ENCODE measurements around the gene PORCN.
A peak's percentile ranks its signal among the peaks of the same experiment; 100 is the strongest.

The PORCN gene

DNA sequence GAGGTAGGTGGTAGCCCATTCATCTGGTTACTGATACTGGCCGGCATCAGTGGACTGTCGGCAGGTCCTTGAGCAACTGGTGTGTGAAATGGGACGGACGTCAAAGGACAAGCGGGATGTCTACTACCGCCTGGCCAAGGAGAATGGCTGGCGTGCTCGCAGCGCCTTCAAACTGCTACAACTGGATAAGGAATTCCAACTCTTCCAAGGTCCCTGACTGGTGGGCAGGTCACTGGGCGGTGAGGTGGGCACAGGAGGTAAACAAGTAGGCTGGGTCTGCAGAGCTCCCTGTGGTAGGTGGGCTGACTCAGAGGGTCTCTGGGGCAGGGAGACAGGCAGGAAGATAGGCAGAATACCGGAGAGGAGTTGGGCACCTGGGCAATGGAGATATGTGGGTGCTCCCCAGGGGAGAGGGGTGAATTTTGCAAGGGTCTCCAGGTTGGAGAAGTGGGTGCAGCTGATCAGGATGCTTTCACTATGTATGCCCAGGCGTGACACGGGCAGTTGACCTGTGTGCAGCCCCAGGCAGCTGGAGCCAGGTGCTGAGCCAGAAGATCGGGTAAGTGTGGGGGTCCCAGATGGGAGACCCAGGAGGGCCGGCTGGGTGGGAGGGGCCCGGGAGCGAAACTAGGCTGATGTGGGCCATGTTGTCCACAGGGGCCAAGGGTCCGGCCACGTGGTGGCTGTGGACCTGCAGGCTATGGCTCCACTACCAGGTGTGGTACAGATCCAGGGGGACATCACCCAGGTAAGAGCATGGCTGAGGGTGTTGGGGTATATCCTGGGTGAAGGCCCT, 30.6 kb upstream of the PORCN start:
- Histone ChIP-seq H3K9me3 (replicated peaks; ENCODE audit: low read length) (no peaks in the 10 kb centered on the region), H3K4me1 (ENCODE audit: control insufficient read depth, insufficient read depth, low read length) (peaks cover 14% of the 10 kb centered on the region), H3K4me3 (ENCODE audit: low read length) (peak overlapping the region; percentile 96), H3K27me3 (ENCODE audit: control insufficient read depth, insufficient read depth, low read length) (no peaks in the 10 kb centered on the region), H3K36me3 (ENCODE audit: insufficient read depth, low read length) (peaks cover 44% of the 10 kb centered on the region), H3K4me2 (ENCODE audit: low read length) (peak overlapping the region; percentile 91), H3K9ac (ENCODE audit: low read depth, low read length) (peak overlapping the region; percentile 99)

DNA sequence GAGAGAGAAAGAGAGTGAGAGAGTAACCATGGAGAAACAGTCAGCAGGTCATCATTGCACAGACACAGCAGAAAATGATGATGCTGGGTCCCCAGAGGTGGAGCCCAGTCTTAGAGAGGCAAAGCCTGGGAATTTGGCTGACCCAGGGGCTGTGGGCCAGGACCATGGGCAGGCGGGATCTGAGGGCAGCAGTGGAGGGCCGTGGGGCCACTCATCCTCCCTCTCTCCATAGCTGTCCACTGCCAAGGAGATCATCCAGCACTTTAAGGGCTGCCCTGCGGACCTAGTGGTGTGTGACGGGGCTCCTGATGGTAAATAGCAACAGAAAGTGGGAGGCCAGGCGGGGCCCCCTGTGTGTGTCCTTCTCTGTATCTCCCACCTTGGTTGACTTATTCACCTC, 30.0 kb upstream of the PORCN start:
- Histone ChIP-seq H3K4me3 (ENCODE audit: low read length) (no peak overlapping the region), H3K27me3 (ENCODE audit: control insufficient read depth, insufficient read depth, low read length) (no peaks in the 10 kb centered on the region), H3K9ac (ENCODE audit: low read depth, low read length) (no peak overlapping the region), H3K4me1 (ENCODE audit: control insufficient read depth, insufficient read depth, low read length) (peaks cover 14% of the 10 kb centered on the region), H3K9me3 (replicated peaks; ENCODE audit: low read length) (no peaks in the 10 kb centered on the region), H3K4me2 (ENCODE audit: low read length) (peak overlapping the region; percentile 91), H3K36me3 (ENCODE audit: insufficient read depth, low read length) (peaks cover 49% of the 10 kb centered on the region)

DNA sequence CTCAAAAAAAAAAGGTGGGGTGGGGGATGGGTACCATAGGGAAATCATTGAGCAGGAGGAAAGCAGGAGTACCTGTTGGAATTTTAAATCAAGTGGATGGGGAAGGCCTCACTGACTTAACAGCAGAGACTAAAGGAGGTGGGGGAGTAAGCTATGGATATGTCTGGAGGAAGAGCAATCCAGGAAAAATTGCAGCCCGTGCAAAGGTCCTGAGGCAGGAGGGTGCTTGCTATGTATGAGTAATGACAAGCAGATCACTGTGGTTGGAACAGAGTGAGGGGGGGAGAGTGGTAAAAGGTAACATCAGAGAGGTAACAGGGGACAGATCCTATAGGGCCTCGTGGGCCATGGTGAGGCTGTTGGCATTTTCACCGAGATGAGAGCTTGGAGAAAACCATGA, 28.6 kb upstream of the PORCN start:
- H3K9ac ChIP-seq (ENCODE audit: low read depth, low read length): no peak overlapping the region
- no peaks in the 10 kb centered on the region for H3K27me3 ChIP-seq (ENCODE audit: control insufficient read depth, insufficient read depth, low read length)
- no peak overlapping the region for H3K4me3 ChIP-seq (ENCODE audit: low read length)
- H3K36me3 ChIP-seq (ENCODE audit: insufficient read depth, low read length): peaks cover 49% of the 10 kb centered on the region
- H3K9me3 ChIP-seq (replicated peaks; ENCODE audit: low read length): no peaks in the 10 kb centered on the region
- peaks cover 10% of the 10 kb centered on the region for H3K4me1 ChIP-seq (ENCODE audit: control insufficient read depth, insufficient read depth, low read length)
- no peak overlapping the region for H3K4me2 ChIP-seq (ENCODE audit: low read length)

DNA sequence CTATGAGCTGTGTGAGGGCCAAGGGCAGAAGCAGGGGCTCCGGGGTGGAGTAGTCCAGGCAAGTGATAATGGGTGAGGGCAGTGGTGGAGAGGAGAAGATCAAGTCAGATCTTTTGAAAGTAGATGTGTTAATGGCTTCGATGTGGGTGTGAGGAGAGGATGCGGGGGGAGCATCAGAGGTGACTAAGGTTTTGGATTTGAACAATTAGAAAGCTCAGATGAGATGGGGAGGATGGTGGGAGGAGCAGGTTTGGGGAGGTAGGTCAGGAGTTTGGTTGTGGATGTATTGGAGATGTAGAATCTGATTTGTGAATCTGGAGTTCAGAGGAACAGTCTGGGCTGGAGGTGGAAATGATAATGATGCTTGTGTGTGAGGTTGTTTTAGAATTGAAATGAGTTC, 28.2 kb upstream of the PORCN start:
- H3K27me3 ChIP-seq (ENCODE audit: control insufficient read depth, insufficient read depth, low read length): no peaks in the 10 kb centered on the region
- no peak overlapping the region for H3K4me2 ChIP-seq (ENCODE audit: low read length)
- no peak overlapping the region for H3K9ac ChIP-seq (ENCODE audit: low read depth, low read length)
- H3K9me3 ChIP-seq (replicated peaks; ENCODE audit: low read length): no peaks in the 10 kb centered on the region
- H3K4me3 ChIP-seq (ENCODE audit: low read length): no peak overlapping the region
- peaks cover 9% of the 10 kb centered on the region for H3K4me1 ChIP-seq (ENCODE audit: control insufficient read depth, insufficient read depth, low read length)
- peaks cover 49% of the 10 kb centered on the region for H3K36me3 ChIP-seq (ENCODE audit: insufficient read depth, low read length)

DNA sequence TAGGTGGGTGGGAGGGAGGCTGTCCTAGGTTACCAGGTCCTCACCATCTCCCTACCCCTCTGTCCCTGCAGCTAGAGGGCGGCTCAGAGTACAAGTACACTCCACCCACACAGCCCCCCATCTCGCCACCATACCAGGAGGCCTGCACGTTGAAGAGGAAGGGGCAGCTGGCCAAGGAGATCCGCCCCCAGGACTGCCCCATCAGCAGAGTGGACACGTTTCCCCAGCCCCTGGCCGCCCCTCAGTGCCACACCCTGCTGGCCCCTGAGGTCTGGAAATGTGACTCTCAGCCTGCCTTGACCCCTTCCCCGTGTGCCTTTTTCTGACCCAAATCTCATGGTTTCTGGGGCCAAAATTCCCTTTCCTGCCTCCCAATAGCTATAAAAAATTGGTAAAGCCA, 26.3 kb upstream of the PORCN start:
- H3K36me3 ChIP-seq (ENCODE audit: insufficient read depth, low read length): peaks cover 57% of the 10 kb centered on the region
- no peaks in the 10 kb centered on the region for H3K27me3 ChIP-seq (ENCODE audit: control insufficient read depth, insufficient read depth, low read length)
- H3K4me3 ChIP-seq (ENCODE audit: low read length): no peak overlapping the region
- peaks cover 15% of the 10 kb centered on the region for H3K4me1 ChIP-seq (ENCODE audit: control insufficient read depth, insufficient read depth, low read length)
- no peaks in the 10 kb centered on the region for H3K9me3 ChIP-seq (replicated peaks; ENCODE audit: low read length)
- H3K4me2 ChIP-seq (ENCODE audit: low read length): no peak overlapping the region
- no peak overlapping the region for H3K9ac ChIP-seq (ENCODE audit: low read depth, low read length)

DNA sequence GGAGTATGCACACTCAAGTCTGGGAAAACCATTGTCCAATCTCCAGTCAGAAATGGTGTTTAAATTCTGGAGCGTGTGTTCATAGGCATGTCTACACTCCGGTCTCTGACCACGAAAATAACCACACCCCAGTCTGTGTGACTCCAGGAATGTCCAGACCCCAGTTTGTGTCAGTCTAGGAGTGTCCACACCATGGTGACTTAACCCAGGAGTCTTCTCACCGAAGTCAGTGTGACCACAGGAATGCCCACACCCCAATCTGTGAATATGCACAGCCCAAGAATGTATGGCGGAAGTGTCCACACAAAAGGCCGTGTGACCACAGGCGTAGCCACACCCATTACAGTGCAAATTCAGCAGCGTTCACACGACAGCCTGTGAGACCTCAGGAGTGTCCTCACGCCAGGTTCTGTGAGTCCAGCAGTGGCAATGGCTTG, 21.4 kb upstream of the PORCN start:
- Histone ChIP-seq H3K4me1 (ENCODE audit: control insufficient read depth, insufficient read depth, low read length) (peaks cover 34% of the 10 kb centered on the region), H3K4me2 (ENCODE audit: low read length) (no peak overlapping the region), H3K9me3 (replicated peaks; ENCODE audit: low read length) (no peaks in the 10 kb centered on the region), H3K36me3 (ENCODE audit: insufficient read depth, low read length) (peaks cover 23% of the 10 kb centered on the region), H3K27me3 (ENCODE audit: control insufficient read depth, insufficient read depth, low read length) (no peaks in the 10 kb centered on the region), H3K4me3 (ENCODE audit: low read length) (no peak overlapping the region), H3K9ac (ENCODE audit: low read depth, low read length) (peak overlapping the region; percentile 42)

DNA sequence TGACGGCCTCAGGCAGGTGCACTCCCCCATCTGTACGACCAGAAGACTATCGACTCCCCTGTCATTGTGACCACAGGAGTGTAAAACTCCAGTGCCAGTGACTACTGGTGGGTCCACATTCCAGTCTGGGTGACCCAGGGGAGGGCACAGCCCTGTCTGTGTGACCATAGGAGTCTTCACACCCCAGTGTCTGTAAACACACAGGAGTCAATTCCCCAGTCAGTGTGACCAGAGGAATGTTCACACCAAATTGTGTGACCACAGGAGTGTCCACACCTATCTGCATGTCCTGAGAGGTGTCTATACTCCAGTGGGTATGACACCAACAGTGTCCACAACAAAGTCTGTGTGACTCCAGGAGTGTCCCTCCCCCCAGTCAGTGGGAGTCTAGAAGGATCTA, 20.8 kb upstream of the PORCN start:
- Histone ChIP-seq H3K9me3 (replicated peaks; ENCODE audit: low read length) (no peaks in the 10 kb centered on the region), H3K4me2 (ENCODE audit: low read length) (no peak overlapping the region), H3K27me3 (ENCODE audit: control insufficient read depth, insufficient read depth, low read length) (no peaks in the 10 kb centered on the region), H3K4me1 (ENCODE audit: control insufficient read depth, insufficient read depth, low read length) (peaks cover 41% of the 10 kb centered on the region), H3K4me3 (ENCODE audit: low read length) (no peak overlapping the region), H3K36me3 (ENCODE audit: insufficient read depth, low read length) (peaks cover 16% of the 10 kb centered on the region), H3K9ac (ENCODE audit: low read depth, low read length) (peak overlapping the region; percentile 42)

DNA sequence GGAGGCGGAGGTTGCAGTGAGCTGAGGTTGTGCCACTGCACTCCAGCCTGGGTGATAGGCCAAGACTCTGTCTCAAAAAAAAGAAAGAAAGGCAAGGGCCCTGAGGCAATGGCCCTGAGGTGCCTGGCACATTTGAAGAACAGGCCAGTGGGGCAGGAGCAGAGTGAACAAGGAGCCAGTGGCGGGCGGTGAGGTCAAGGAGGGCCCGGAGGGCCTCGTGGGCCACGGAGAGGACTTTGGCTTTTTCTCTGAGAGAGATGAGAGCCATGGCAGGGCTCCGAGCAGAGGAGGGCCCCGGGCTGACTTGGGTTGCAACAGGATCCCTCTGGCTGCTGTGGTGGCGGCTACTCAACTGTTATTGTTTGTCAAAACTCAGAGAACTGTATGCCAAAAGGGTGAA, 19.5 kb upstream of the PORCN start:
- H3K4me3 ChIP-seq (ENCODE audit: low read length): no peak overlapping the region
- no peaks in the 10 kb centered on the region for H3K27me3 ChIP-seq (ENCODE audit: control insufficient read depth, insufficient read depth, low read length)
- H3K4me1 ChIP-seq (ENCODE audit: control insufficient read depth, insufficient read depth, low read length): peaks cover 51% of the 10 kb centered on the region
- no peak overlapping the region for H3K4me2 ChIP-seq (ENCODE audit: low read length)
- H3K36me3 ChIP-seq (ENCODE audit: insufficient read depth, low read length): peaks cover 9% of the 10 kb centered on the region
- no peaks in the 10 kb centered on the region for H3K9me3 ChIP-seq (replicated peaks; ENCODE audit: low read length)
- no peak overlapping the region for H3K9ac ChIP-seq (ENCODE audit: low read depth, low read length)

DNA sequence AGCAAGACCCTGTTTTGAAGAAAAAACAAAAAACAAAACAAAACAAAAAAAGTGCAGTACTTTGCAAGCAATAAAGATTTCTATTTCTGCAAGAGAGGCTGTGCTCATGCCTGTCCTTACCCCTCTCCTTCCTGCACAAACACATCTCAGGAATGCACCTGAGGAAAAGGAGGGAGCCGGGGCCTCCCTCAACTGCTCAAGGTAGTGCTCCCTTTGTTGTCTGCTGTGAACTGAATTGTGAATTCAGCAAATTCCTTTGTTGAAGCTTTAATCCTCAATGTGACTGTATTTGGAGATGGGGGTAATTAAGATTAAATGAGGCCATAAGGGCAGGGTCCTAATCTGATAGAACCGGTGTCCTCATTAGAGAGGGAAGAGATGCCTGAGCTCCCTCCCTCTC, 18.9 kb upstream of the PORCN start:
- no peak overlapping the region for H3K4me3 ChIP-seq (ENCODE audit: low read length)
- peaks cover 51% of the 10 kb centered on the region for H3K4me1 ChIP-seq (ENCODE audit: control insufficient read depth, insufficient read depth, low read length)
- H3K9me3 ChIP-seq (replicated peaks; ENCODE audit: low read length): no peaks in the 10 kb centered on the region
- H3K4me2 ChIP-seq (ENCODE audit: low read length): no peak overlapping the region
- H3K9ac ChIP-seq (ENCODE audit: low read depth, low read length): no peak overlapping the region
- no peaks in the 10 kb centered on the region for H3K27me3 ChIP-seq (ENCODE audit: control insufficient read depth, insufficient read depth, low read length)
- peaks cover 9% of the 10 kb centered on the region for H3K36me3 ChIP-seq (ENCODE audit: insufficient read depth, low read length)

DNA sequence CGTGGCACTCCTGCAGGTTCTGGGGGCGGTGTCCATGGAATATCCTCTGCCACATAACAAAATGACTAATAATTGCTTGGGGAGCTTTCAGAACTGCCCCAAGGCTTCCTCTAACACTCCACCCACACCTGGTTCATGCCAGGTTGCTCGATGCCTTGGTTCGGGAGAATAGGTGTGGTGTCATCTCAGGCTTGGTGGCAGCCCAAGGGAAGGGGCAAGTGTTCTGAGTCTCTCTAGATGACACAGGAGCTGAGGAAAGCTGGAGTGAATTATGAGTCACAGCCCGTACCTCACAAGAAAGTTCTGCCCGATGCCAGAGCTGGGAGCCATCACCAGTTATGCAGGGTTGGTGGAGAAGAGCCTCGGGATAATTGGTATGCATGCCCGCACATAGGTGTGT, 18.1 kb upstream of the PORCN start:
- H3K36me3 ChIP-seq (ENCODE audit: insufficient read depth, low read length): peaks cover 9% of the 10 kb centered on the region
- H3K9ac ChIP-seq (ENCODE audit: low read depth, low read length): no peak overlapping the region
- H3K4me2 ChIP-seq (ENCODE audit: low read length): no peak overlapping the region
- no peak overlapping the region for H3K4me3 ChIP-seq (ENCODE audit: low read length)
- H3K27me3 ChIP-seq (ENCODE audit: control insufficient read depth, insufficient read depth, low read length): no peaks in the 10 kb centered on the region
- H3K9me3 ChIP-seq (replicated peaks; ENCODE audit: low read length): no peaks in the 10 kb centered on the region
- peaks cover 51% of the 10 kb centered on the region for H3K4me1 ChIP-seq (ENCODE audit: control insufficient read depth, insufficient read depth, low read length)

DNA sequence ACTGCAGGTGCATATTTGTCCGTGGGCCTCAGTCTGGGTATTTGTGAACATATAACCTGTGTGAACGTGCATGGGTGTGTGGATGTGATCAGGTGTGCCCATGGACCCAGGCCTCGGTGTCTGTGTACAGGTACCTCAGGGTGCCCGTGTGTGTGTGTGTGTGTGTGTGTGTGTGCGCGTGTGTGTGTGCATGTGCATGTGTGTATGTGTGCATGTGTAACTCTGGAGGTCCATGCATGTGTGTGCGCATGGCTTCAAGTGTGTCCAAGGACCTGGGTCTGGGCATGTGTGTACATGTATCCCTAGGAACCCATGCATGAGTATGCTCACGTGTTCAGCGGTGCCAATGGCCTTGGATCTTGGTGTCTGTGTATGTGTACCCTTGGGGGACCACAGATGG, 17.0 kb upstream of the PORCN start:
- H3K9ac ChIP-seq (ENCODE audit: low read depth, low read length): peak overlapping the region; percentile 41
- peaks cover 4% of the 10 kb centered on the region for H3K36me3 ChIP-seq (ENCODE audit: insufficient read depth, low read length)

DNA sequence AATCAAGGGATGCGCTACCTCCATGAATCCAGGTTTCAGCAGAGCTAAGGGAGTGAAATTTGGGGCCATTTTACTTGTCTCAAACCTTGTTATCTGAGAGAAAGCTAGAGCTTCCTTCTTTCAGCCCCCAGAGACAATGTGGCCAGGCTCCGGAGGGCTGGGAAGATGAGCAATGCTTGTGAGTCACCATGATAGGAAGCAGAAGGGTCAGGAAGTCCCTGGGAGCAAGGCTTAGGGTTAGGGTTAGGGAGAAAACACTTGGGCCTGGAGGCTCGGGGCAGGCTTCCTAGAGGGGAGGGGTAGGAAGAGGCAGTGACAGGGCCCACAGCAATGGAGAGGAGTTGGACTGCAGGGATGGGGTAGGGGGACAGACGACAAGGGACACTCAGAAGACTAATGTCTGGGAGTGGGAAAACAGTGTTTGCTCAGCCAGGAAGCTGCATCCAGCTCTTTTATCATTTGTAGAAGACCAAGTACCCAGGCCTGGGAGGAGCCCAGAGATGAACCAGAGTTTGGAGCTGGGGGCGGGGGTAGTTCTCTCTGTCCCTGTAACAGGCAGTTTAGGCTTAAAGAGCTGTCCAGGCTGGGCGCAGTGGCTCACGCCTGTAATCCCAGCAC, 16.4 kb upstream of the PORCN start:
- H3K36me3 ChIP-seq (ENCODE audit: insufficient read depth, low read length): no peaks in the 10 kb centered on the region
- H3K27me3 ChIP-seq (ENCODE audit: control insufficient read depth, insufficient read depth, low read length): no peaks in the 10 kb centered on the region
- no peak overlapping the region for H3K4me3 ChIP-seq (ENCODE audit: low read length)
- H3K9ac ChIP-seq (ENCODE audit: low read depth, low read length): peak overlapping the region; percentile 56
- peaks cover 51% of the 10 kb centered on the region for H3K4me1 ChIP-seq (ENCODE audit: control insufficient read depth, insufficient read depth, low read length)
- H3K9me3 ChIP-seq (replicated peaks; ENCODE audit: low read length): no peaks in the 10 kb centered on the region
- peak overlapping the region; percentile 58 for H3K4me2 ChIP-seq (ENCODE audit: low read length)

More for the DNA sequence above, 17.0 kb upstream of the PORCN start:
- Histone ChIP-seq H3K4me2 (ENCODE audit: low read length) (peak overlapping the region; percentile 58), H3K9me3 (replicated peaks; ENCODE audit: low read length) (no peaks in the 10 kb centered on the region), H3K27me3 (ENCODE audit: control insufficient read depth, insufficient read depth, low read length) (no peaks in the 10 kb centered on the region), H3K4me1 (ENCODE audit: control insufficient read depth, insufficient read depth, low read length) (peaks cover 53% of the 10 kb centered on the region), H3K4me3 (ENCODE audit: low read length) (no peak overlapping the region)
